GM10266 (cell line): ENCODE measurements around the gene XPA.
"Not testable (repeated sequence)": the region's sequence is repeated elsewhere in the genome, so short reads cannot be mapped to it uniquely, and the experiment has no call there.

Experiments
- DNase-seq: peaks from one replicate; pipeline ENCODE4 v3.0.0; 2012; ENCODE audit errors: extremely low spot score
- CTCF ChIP-seq: IDR thresholded peaks from 2 replicates; pipeline ENCODE4 v1.5.1; 2012; ENCODE audit warnings: mild to moderate bottlenecking, low read depth; ENCODE audit not compliant: control insufficient read depth, insufficient read depth; ENCODE audit errors: missing control alignments

Gene XPA

GRCh38 chr9:97703437-97704344, 6.6 kb upstream of the XPA start:
- TF ChIP-seq CTCF = no peak
- DNase-seq = no peak

GRCh38 chr9:97699824-97700223, 2.7 kb upstream of the XPA start:
- not testable (repeated sequence) for DNase-seq

- DNase-seq = not testable (repeated sequence)
Measured at GRCh38 chr9:97699281-97699680, 2.1 kb upstream of the XPA start.

- DNase-seq = no peak
- TF ChIP-seq CTCF = no peak
Measured at GRCh38 chr9:97698865-97699264, 1.7 kb upstream of the XPA start.

GRCh38 chr9:97697837-97698236, 697 bp upstream of the XPA start:
- DNase-seq = no peak
- TF ChIP-seq CTCF = no peak

GRCh38 chr9:97695995-97696802, 941 bp downstream of the XPA start:
- no peak for DNase-seq
- TF ChIP-seq CTCF = no peak

- no peak for TF ChIP-seq CTCF
- DNase-seq = no peak
Measured at GRCh38 chr9:97695390-97695789, 1.8 kb downstream of the XPA start.

GRCh38 chr9:97694769-97695168, 2.4 kb downstream of the XPA start:
- no peak for DNase-seq
- no peak for TF ChIP-seq CTCF
